ENCODE results near the gene NT5DC2. TPM values are rescaled to one million over a fixed set of nuclear protein-coding genes. Genes with fewer than 3 reads are reported as not detected.
A peak's percentile ranks its signal among the peaks of the same experiment; 100 is the strongest.

NT5DC2 gene
- total RNA-seq, 2 donors from 2014 or later, result 25.4 to 32.4 TPM

- DNase-seq (no peak), ATAC-seq (no peak)
- H3K27ac ChIP-seq, result peak overlapping the region in 1 of 4 donors; percentile 9
- H3K27me3 ChIP-seq, result no peaks in the 10 kb centered on the region
- no peaks in the 10 kb centered on the region for H3K9me3 ChIP-seq
- WGBS, 2 donors, result 90% methylated on average over 2 of the region's 18 CpGs; no CpG with 5 or more reads in 1 of the 2 donors
- no peak overlapping the region for H3K4me3 ChIP-seq
- H3K4me1 ChIP-seq, result peaks cover 4% of the 10 kb centered on the region
- TF ChIP-seq CTCF (IDR thresholded peaks at IDR 0.05), result no peak
- TF ChIP-seq POLR2A (IDR thresholded peaks at IDR 0.05), result no peak
- H3K36me3 ChIP-seq (replicated peaks in 1 of 2; ENCODE audit: insufficient read depth in 1 of 2, low read depth in 2 of 2), result peaks cover 0 to 25% of the 10 kb centered on the region in 2 donors
- intact Hi-C loops (cut with DNase I), result no loop called here
Observed at GRCh38 chr3:52489453-52489852, 44.2 kb downstream of the NT5DC2 start.

GRCh38 chr3:52488746-52489145 lies 44.9 kb downstream of the NT5DC2 start:
- no peak for TF ChIP-seq POLR2A (IDR thresholded peaks at IDR 0.05)
- no peak for TF ChIP-seq CTCF (IDR thresholded peaks at IDR 0.05)
- WGBS, 2 donors, result 82% methylated on average over 3 of the region's 3 CpGs; no CpG with 5 or more reads in 1 of the 2 donors
- peaks cover 0 to 25% of the 10 kb centered on the region in 2 donors for H3K36me3 ChIP-seq (replicated peaks in 1 of 2; ENCODE audit: insufficient read depth in 1 of 2, low read depth in 2 of 2)
- no peaks in the 10 kb centered on the region for H3K9me3 ChIP-seq
- H3K27ac ChIP-seq, result no peak overlapping the region
- intact Hi-C loops (cut with DNase I), result no loop called here
- H3K27me3 ChIP-seq, result no peaks in the 10 kb centered on the region
- ATAC-seq, result no peak
- H3K4me3 ChIP-seq, result no peak overlapping the region
- H3K4me1 ChIP-seq, result peaks cover 4% of the 10 kb centered on the region
- no peak for DNase-seq

DNA sequence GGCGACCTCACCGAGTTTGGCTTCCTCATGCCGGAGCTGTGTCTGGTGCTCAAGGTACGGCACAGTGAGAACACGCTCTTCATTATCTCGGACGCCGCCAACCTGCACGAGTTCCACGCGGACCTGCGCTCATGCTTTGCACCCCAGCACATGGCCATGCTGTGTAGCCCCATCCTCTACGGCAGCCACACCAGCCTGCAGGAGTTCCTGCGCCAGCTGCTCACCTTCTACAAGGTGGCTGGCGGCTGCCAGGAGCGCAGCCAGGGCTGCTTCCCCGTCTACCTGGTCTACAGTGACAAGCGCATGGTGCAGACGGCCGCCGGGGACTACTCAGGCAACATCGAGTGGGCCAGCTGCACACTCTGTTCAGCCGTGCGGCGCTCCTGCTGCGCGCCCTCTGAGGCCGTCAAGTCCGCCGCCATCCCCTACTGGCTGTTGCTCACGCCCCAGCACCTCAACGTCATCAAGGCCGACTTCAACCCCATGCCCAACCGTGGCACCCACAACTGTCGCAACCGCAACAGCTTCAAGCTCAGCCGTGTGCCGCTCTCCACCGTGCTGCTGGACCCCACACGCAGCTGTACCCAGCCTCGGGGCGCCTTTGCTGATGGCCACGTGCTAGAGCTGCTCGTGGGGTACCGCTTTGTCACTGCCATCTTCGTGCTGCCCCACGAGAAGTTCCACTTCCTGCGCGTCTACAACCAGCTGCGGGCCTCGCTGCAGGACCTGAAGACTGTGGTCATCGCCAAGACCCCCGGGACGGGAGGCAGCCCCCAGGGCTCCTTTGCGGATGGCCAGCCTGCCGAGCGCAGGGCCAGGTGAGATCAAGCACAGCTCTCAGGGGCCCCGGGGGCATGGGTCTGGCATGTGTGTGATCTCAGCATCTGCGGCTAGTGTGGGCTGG lies 45.6 kb downstream of the NT5DC2 start:
- DNase-seq (no peak), ATAC-seq (no peak)
- intact Hi-C loops (cut with DNase I), result no loop called here
- H3K4me1 ChIP-seq, result peaks cover 4% of the 10 kb centered on the region
- H3K4me3 ChIP-seq, result no peak overlapping the region
- no peak for TF ChIP-seq POLR2A (IDR thresholded peaks at IDR 0.05)
- TF ChIP-seq CTCF (IDR thresholded peaks at IDR 0.05), result no peak
- no peaks in the 10 kb centered on the region for H3K9me3 ChIP-seq
- no peak overlapping the region for H3K27ac ChIP-seq
- H3K27me3 ChIP-seq, result no peaks in the 10 kb centered on the region
- H3K36me3 ChIP-seq (replicated peaks in 1 of 2; ENCODE audit: insufficient read depth in 1 of 2, low read depth in 2 of 2), result peaks cover 0 to 25% of the 10 kb centered on the region in 2 donors
- 93 to 95% methylated on average over 55 to 59 of the region's 59 CpGs for WGBS, 2 donors

GRCh38 chr3:52487050-52487787 lies 46.4 kb downstream of the NT5DC2 start:
- no peak overlapping the region for H3K27ac ChIP-seq
- peaks cover 4% of the 10 kb centered on the region for H3K4me1 ChIP-seq
- no peaks in the 10 kb centered on the region for H3K27me3 ChIP-seq
- no peak for TF ChIP-seq CTCF (IDR thresholded peaks at IDR 0.05)
- TF ChIP-seq POLR2A (IDR thresholded peaks at IDR 0.05), result no peak
- intact Hi-C loops (cut with DNase I), result no loop called here
- H3K4me3 ChIP-seq, result no peak overlapping the region
- peaks cover 0 to 22% of the 10 kb centered on the region in 2 donors for H3K36me3 ChIP-seq (replicated peaks in 1 of 2; ENCODE audit: insufficient read depth in 1 of 2, low read depth in 2 of 2)
- no peak for DNase-seq
- no peak for ATAC-seq
- H3K9me3 ChIP-seq, result no peaks in the 10 kb centered on the region
- 93% methylated on average over 27 to 31 of the region's 31 CpGs for WGBS, 2 donors
